GM18867 (cell line): ENCODE data around the gene PSMD8.
A peak's percentile ranks its signal among the peaks of the same experiment; 100 is the strongest.
"Not testable (repeated sequence)": the region's sequence is repeated elsewhere in the genome, so short reads cannot be mapped to it uniquely, and the experiment has no call there.

Source experiments
- ATAC-seq: cut with Tn5 transposase; IDR thresholded peaks from one replicate; pipeline ENCODE4 v1.9.1; 2021; ENCODE audit warnings: mild to moderate bottlenecking, moderate library complexity; ENCODE audit not compliant: unreplicated experiment

PSMD8 gene

DNA sequence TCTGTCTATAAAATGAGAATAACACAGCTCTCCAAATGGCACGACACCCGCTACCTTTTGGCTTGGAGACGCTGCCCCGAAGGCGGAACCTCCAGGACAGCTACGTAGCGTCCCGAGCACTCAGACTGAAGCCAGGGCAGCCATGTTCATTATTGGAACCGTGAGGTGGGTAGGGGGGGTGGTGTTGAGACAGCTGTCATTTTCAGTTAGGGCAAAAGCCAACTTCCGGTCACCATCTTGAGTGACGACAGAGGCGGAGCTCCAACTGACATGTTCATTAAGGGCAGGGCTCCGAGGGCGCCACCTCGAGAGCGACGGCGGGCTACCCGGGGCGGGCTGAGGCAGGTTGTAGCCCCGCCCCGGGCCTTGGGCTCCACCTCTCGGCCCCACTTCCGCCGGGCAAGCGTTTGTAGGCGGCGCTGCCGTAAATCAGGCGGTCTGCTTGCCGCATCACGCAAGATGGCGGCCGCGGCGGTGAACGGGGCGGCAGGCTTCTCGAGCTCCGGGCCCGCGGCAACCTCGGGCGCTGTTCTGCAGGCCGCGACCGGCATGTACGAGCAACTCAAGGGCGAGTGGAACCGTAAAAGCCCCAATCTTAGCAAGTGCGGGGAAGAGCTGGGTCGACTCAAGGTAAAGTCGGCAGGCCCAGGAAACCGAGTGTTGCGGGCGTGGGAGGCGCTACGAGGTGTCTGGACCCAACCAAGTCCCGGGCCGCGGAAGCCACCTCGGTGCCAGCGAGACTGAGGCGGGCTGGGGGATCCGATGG lies at the start of gene PSMD8:
Gene PSMD8, plus strand, starts transcription at position 240 of the 766 bp plus-strand sequence. Its CDS starts 31 bp downstream, at position 271.
- peak; percentile 92 for ATAC-seq

DNA sequence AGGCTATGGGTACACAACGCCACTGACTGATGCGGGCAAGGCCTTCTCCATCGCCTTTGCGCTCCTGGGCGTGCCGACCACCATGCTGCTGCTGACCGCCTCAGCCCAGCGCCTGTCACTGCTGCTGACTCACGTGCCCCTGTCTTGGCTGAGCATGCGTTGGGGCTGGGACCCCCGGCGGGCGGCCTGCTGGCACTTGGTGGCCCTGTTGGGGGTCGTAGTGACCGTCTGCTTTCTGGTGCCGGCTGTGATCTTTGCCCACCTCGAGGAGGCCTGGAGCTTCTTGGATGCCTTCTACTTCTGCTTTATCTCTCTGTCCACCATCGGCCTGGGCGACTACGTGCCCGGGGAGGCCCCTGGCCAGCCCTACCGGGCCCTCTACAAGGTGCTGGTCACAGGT lies 47.8 kb upstream of the PSMD8 start:
- no peak for ATAC-seq

DNA sequence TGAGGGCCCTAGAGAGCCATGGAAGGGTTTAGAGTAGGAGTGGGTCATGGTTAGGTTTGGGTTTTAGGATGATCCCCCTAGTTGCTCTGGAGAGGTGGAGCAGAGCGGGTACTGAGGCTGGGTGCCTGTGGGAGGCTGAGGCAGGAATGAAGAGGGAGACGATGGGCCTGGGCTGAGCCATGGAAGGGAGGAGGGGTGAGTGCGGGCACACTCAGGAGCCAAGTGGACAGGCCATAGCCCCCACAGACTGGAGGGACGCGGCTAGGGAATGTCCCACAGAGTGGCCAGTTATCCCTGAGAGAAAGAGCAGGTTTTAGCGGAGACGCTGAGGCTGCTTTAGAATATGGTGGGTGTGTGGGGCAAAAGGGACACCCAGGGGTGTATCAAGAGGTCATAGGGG lies 44.7 kb upstream of the PSMD8 start:
- ATAC-seq = no peak

DNA sequence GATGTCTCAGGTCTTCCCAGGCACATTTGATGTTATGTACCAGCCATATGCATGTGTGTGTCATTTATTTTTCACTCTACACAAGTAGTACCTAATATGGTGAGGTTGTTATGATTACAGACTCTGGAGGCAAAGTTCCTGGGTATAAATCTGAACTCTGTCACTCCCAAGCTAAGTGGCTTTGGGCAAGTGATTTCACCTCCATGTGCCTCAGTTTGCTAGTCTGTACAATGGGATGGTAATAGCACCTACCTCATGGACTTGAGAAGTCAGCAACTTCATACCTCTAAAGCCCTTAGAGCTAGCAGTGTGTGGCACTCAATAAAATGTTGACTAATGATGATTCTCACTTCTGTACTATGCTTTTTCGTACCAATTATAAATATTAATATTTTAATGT lies 42.6 kb upstream of the PSMD8 start:
- ATAC-seq = no peak

DNA sequence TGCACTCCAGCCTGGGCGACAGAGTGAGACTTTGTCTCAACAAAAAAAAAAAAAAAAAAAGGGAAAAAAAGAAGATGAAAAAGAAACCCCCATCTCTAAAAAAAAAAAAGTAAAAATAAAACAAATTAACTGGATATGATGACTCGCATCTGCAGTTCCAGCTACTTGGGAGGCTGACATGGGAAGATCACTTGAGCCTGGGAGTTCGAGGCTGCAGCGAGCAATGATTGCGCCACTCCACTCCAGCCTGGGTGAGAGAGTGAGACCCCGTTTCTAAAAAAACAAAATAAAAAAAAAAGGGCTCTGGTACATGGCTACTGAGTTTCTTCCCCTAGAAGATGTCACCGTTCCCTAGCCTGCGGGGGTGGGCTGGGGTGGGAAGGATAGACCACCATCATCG lies 41.1 kb upstream of the PSMD8 start:
- ATAC-seq = no peak

DNA sequence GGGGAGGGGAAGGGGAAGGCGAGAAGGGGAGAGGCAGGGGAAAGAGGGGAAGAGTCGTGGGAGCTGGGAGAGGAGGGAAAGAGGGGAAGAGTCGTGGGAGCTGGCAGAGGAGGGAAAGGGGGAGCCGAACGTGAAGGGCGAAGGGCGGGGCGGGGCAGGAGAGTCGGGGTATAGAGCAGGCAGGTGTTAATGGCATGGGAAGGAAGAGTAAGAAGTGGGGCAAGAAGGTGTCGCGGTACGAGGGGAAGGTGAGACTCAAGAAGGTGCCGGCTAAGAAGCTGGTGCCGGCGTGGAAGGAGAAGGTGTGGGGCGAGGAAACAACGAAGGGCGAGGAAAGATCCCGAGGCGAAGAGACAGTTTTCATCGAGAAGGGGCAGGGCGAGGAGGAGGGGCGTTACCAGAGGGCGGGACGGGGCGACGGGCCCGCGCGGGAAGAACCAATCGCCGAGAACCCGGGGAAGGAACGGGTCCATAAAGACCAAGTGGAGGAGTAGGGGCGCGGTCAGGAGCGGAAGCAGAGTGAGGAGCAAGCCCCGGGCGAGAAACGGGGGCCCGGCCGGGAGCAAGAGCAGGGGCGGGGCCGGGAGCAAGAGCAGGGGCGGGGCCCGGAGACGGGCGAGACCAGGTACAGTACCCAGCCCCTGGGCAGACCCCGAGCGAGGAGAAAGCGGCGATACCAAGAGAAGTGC lies 38.3 kb upstream of the PSMD8 start:
- peak; percentile 70 for ATAC-seq

DNA sequence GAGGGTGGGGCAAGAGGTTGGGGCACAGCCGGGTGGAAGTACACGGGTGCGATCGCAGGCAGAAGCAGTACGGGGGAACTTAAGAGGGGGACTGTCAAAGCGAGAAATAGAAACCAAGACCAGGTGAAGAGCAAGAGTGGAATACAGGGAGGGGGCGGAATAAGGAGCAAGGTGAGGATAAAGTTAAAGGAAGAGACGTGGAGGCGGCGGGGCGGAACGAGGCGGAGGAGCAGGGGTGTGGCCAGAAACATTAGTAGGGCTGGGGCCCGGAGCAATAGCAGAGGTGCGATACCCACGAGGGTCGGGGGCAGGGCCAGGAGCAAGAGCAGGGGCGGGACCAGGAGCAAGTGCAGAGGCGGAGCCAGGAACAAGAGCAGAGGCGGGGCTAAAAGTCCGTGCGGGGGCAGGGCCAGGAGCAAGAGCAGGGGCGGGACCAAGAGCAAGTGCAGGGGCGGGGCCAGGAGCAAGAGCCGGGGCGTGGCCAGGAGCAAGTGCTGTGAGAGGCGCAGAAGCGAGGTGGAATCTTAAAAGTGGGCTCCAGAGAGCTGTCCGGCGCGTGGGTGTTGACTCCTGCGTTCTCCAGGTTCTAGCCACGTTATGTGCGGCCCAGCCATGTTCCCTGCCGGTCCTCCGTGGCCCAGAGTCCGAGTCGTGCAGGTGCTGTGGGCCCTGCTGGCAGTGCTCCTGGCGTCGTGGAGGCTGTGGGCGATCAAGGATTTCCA lies 37.6 kb upstream of the PSMD8 start:
- peak; percentile 57 for ATAC-seq

DNA sequence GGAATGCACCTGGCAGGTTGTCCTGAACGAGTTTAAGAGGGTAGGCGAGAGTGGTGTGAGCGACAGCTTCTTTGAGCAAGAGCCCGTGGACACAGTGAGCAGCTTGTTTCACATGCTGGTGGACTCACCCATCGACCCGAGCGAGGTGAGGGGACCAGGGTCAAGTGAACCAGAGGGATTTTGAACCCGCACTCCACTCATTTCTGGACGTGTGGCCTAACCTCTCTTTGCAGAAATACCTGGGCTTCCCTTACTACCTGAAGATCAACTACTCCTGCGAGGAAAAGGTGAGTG lies 37.1 kb upstream of the PSMD8 start:
- ATAC-seq = no peak

DNA sequence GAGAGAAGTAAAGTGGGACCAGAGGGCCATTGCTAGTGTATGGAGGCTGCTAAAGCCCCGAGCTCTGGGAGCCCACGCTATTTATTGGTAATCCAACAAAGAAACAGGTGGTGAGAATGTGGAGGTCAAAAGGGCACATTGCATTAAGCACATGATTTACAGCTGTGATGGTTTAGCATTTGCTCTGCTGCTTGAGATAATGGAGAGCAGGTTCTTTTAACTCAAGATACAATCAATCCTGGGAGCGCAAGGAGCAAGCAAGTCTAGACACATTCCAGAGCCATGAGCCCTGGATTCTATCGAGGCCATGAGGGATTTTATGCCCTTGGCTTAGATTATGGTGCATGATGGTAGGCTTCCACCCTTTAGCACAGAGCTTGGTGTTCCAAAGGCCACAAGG lies 35.4 kb upstream of the PSMD8 start:
- ATAC-seq = not testable (repeated sequence)

DNA sequence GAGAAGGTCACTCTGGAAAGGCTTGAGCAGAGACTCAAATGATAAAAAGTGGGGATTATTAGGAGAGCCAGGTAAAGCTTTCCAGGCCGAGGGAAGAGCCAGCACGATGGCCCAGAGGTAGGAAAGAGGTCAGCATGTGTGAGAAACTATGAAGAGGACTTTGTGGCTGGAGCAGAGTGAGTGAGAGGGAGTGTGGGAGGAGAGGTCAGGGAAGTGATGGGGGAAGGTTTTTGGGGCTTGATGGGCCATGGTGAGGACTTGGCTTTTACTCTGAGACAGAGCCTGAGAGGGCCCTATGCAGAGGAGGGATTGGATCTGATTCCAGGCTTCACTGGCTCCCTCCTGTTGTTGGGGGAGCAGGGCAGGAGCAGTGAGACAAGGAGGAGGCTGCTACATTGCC lies 33.4 kb upstream of the PSMD8 start:
- ATAC-seq = no peak

DNA sequence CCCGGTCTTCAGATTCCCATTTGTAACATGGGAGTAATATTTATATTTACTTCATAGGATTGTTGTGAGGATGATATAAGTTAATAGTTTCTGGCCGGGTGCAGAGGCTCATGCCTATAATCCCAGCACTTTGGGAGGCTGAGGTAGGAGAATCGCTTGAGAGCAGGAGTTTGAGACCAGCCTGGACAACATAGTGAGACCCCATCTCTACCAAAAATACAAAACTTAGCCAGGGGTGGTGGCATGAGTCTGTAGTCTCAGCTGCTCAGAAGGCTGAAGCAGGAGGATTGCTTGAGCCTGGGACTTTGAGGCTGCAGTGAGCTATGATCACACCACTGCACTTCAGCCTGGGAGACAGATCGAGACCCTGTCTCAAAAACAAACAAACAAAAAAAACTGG lies 27.5 kb upstream of the PSMD8 start:
- ATAC-seq = no peak

DNA sequence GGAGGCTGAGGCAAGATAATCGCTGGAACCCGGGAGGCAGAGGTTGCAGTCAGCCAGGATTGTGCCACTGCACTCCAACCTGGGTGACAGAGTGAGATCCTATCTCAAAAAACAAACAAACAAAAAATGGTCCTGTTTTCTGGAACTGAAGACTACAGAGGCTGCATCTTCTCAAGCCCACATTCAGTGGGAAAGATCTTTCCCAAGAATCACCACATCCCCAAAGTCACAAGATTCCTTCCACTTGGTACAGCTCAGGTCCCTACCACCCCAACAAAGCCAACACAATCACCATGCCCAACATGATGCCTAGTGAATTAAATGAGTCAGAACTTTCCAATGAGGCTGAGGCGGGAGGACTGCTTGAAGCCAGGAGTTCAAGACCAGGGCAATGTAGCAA lies 23.5 kb upstream of the PSMD8 start:
- no peak for ATAC-seq

DNA sequence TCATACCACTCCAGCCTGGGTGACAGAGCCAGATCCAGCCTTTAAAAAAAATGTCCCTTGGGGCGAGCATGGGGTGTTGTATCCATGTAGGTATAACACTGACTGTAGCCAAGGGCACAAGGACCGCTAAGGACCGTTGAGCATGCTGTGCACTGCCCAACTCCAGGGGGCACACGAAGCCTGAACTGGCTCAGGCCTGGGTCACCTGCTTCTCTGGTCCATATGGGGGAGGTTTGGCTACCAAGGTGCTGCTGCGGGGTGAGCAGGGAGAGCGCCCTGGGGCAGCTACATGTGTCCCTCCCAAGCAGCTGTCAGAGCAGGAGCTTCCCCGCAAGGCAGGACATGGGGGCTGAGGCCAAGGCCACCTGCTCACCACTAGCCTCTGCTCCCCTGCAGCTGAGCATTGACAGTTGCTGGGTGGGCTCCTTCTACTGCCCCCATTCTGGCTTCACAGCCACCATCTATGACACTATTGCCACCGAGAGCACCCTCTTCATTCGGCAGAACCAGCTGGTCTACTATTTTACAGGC lies 22.4 kb upstream of the PSMD8 start:
- no peak for ATAC-seq

DNA sequence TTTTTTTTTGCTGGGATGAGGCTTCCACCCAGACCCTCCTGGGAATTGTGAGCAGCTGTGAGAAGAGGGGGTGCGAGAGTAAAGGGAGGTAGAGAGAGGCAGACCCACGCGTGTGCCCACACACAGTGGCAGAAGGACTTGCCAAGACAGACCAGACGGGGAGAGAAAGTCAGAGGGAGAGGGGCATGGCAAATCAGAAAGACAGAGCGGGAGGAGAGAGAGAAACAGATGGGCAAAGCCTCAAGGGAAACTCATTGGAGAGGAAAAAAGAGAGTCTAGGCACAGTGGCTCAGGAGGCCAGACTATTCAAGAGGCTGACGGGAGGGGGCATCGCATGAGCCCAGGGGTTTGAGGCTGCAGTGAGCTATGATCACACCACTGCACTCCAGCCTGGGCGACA lies 21.8 kb upstream of the PSMD8 start:
- ATAC-seq = no peak

DNA sequence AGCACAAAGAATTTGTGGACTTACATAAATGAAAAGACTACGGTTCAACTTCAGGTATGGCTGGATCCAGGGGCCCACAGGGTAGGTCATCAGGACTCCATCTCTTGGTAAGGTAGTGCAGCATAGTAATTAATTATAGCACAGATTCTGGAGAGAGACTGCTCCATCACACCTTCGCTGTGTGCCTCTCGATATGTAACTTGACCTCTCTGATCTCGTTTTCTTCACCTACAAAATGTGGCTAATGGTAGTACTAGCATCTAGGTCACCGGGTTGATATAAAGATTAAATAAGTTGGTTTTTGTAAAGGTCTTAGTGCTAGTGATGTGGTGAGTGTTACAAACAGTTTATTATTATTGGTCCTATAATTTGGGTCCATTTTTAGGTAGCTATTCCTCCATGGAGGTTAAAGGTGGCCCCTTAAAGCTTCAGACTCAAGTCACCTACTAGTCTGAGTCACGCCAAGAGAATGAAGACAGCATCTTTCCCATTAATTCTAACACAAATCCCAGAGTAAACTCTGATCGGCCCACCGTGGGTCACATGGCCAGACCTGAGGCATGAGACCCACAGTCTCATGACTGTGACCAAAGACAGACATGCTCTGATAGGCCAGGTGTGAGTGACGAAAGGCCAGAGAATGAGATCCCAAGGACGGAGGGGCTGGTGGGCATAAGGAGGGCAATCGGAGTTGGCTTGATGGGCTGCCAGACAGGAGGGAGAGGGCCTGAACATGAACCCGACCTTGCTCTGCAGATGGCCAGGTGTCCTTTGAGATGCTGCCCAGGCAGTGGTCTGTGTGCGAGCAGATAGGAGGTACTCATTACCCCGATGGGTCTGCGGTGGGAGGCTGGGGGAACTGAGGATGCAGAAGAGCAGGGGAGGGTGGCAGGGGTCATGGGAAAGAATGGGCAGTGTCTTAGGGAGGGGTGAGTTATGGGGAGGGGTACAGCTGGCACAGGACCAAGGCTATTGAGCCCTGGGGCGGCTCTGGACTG lies 18.3 kb upstream of the PSMD8 start:
- no peak for ATAC-seq

DNA sequence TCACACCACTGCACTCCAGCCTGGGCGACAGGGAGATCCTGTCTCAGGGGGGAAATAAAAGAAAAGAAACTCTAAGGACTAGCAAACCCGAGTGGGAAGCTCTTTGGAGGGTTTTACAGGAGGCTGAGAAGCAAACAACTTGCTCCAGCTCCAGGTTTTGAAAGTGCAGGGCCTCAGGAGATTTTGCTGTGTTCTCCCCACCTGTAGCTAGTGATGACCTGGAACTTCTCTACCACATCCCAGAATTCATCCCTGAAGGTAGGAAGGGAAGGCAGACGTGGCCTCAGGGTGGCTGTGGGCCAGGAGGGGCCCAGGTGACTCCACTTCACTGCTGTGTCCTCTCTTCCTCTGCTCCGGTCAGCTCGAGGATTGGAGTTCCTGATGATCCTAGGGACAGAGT lies 16.3 kb upstream of the PSMD8 start:
- ATAC-seq = no peak

DNA sequence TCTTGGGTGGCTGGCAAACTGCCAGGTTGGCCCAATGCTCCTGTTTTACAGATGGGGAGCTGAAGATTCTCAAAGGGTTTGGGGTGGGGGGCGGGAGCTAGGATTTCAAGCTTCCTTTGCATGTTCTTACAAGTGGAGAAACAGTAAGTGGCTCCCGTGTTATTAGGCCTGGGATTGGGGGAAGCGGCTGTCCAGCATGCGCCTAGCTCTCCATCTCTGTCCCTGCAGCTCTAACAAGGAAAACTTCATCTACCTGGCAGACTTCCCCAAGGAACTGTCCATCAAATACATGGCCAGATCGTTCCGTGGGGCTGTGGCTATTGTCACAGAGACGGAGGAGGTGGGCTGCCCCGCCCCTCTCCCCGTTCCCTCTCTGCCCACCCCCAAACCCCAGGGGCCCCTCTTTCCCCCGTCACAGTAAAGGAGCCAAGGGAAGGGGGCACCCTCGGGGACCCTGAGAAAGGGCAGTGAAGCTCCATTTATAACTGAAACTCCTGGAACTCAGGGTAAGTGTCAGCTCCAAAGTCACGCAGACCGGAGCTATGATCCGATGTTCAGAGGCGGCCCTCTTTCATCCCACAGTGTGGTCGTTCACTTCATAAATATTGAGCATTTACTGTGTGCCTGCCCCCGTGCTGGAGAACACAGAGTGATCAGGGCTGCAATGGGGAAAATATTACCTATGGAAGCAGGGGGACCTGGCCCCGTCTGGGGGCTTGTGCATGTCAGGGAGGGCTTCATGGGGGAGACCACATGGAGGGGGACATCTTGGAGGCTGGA lies 14.9 kb upstream of the PSMD8 start:
- no peak for ATAC-seq

DNA sequence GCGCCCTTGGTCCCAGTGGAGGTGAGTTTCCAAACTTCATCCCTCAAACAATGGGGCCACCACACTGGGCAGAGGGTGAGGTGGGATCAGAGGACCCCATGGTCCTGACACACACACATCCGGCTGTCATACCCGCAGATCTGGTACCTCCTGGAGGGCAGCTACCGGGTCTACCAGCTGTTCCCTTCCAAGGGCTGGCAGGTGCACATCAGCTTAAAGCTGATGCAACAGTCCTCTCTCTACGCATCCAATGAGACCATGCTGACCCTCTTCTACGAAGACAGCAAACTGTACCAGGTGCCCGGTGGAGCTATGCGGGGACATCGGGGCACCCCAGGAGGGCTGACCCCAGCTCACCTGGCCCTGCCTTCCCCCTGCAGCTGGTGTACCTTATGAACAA lies 14.0 kb upstream of the PSMD8 start:
- no peak for ATAC-seq

DNA sequence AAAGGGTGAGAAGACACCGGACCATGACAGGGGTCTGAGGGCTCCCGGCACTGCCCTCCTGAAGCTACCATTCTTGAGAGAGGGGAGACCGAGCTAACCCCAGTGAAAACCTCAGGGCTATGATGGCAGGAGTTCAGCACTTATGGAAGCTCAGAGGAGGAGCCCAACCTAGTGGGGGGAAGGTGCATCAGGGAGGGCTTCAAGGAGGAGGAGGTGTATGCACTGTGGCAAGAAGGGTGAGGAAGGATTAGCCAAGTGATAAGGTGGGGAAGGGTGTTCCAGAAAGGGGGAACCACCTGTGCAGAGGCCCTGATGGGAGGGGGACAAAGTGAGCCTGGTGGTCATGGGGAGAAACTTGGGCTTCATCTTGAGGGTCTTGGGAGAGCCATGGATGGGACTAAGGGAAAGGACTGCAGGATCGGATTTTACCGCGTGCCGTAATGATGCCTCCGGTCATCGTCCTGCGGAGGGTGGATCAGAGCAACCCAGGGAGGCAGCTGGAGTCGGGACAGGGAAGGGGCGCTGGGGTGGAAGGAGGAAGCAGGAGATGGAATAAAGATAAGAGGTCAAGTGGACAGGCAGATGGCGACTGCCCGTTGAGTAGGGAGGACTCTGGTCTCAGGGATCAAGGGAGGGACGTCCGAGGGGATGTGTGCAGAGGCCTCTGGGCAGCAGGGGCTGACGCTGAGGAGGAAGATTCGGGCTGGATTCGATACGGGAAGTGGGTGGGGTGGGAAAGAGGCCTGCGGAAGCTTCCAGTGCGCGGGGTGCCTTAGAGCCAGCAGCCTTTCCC lies 13.3 kb upstream of the PSMD8 start:
- ATAC-seq = no peak
